NB4 (cell line): ENCODE measurements around the gene ST8SIA1.

Source experiments
- POLR2A ChIP-seq: IDR thresholded peaks from 2 replicates; pipeline ENCODE4 v1.6.1; 2011; ENCODE audit warnings: mild to moderate bottlenecking; ENCODE audit not compliant: insufficient read length; ENCODE audit errors: extremely low read depth
- TF ChIP-seq, protein P1 (sequence below): IDR thresholded peaks from one replicate; pipeline ENCODE4 v1.5.1; 2012; ENCODE audit warnings: low read depth, low read length

DNA sequence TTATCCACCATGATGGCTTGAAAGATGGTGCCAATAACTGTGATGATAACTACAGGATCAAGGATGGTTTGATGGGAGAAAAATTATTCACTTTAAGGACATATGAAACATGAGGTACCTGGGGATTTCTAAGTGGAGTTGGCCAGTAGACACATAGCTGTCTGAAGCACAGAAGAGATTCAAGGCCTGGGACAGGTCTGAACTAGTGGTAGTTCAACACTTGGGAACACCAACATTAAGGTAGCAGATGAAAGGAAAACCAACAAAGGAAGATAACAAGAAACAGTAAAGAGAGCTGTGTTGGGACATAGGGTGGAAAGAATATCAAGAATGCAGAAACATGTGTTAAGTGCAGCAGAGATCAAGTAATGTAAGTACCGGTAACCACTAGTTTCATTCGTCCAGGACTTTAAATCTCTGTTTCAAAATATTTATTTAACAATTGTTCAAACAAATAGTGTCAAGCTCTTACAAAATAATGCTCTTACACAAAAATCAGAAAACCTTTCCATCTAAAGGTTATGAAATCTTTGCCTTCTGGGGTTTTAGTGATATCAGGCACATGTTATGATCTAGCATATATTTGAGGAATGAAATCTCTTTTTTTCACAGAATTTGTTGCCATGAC lies 104.7 kb downstream of the ST8SIA1 start:
- TF ChIP-seq, protein P1, sequence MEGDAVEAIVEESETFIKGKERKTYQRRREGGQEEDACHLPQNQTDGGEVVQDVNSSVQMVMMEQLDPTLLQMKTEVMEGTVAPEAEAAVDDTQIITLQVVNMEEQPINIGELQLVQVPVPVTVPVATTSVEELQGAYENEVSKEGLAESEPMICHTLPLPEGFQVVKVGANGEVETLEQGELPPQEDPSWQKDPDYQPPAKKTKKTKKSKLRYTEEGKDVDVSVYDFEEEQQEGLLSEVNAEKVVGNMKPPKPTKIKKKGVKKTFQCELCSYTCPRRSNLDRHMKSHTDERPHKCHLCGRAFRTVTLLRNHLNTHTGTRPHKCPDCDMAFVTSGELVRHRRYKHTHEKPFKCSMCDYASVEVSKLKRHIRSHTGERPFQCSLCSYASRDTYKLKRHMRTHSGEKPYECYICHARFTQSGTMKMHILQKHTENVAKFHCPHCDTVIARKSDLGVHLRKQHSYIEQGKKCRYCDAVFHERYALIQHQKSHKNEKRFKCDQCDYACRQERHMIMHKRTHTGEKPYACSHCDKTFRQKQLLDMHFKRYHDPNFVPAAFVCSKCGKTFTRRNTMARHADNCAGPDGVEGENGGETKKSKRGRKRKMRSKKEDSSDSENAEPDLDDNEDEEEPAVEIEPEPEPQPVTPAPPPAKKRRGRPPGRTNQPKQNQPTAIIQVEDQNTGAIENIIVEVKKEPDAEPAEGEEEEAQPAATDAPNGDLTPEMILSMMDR = no peak
- no peak for TF ChIP-seq POLR2A
